RWPE1 (cell line): ENCODE data around the gene IP6K3.

Experiments used
- CTCF ChIA-PET: fragments of 350-600 bp; sonication (Branson Sonifier 250); formaldehyde crosslinking; extraction: SDS; loops from one replicate; lab custom pipeline; 2021; lab: Yijun Ruan, JAX
- POLR2A ChIA-PET: fragments of 400-600 bp; formaldehyde crosslinking; extraction: SDS; loops from one replicate; lab custom pipeline; 2020; ENCODE audit warnings: antibody characterized with exemption; ENCODE audit not compliant: low non-redundant PET; lab: Yijun Ruan, JAX
- DNase-seq: peaks from one replicate; pipeline ENCODE4 v3.0.0; 2012; ENCODE audit warnings: low spot score
- H3K27ac ChIP-seq: fragments of 450-650 bp; 2 replicates; pipeline ENCODE4 v1.5.1; 2017
- TF ChIP-seq, protein P1 (sequence below): fragments of 450-650 bp; conservative IDR thresholded peaks from 2 replicates; pipeline ENCODE4 v1.5.1; 2017; ENCODE audit warnings: low read depth, mild to moderate bottlenecking

The IP6K3 gene

DNA sequence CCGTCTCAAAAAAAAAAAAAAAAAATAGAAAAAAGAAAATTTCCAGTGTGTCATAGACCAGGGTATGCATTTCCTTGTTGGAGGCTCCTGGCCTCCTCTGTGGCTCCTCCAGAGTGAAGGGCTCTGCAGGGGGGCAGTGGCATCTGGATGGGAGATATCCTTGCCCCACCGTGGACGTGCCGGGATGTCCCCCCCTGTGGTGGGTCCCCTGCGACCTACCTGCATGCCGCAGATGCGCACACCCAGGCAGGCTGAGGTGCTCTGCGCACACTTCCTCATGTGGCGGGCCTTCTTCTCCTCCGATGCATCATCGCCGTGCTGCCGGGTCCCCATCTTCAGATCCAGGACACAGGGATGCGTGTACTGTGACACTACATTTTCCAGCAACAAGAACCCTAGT lies 21.5 kb downstream of the IP6K3 start:
- no peak for DNase-seq
- no peak overlapping the region for H3K27ac ChIP-seq
- CTCF ChIA-PET: interaction anchor here (0.7 kb wide), 1 partner anchor 19 kb away, joined by 7 read pairs; no protein-coding TSS in a partner anchor
- TF ChIP-seq, protein P1, sequence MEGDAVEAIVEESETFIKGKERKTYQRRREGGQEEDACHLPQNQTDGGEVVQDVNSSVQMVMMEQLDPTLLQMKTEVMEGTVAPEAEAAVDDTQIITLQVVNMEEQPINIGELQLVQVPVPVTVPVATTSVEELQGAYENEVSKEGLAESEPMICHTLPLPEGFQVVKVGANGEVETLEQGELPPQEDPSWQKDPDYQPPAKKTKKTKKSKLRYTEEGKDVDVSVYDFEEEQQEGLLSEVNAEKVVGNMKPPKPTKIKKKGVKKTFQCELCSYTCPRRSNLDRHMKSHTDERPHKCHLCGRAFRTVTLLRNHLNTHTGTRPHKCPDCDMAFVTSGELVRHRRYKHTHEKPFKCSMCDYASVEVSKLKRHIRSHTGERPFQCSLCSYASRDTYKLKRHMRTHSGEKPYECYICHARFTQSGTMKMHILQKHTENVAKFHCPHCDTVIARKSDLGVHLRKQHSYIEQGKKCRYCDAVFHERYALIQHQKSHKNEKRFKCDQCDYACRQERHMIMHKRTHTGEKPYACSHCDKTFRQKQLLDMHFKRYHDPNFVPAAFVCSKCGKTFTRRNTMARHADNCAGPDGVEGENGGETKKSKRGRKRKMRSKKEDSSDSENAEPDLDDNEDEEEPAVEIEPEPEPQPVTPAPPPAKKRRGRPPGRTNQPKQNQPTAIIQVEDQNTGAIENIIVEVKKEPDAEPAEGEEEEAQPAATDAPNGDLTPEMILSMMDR: no peak
- POLR2A ChIA-PET: no interaction called here

DNA sequence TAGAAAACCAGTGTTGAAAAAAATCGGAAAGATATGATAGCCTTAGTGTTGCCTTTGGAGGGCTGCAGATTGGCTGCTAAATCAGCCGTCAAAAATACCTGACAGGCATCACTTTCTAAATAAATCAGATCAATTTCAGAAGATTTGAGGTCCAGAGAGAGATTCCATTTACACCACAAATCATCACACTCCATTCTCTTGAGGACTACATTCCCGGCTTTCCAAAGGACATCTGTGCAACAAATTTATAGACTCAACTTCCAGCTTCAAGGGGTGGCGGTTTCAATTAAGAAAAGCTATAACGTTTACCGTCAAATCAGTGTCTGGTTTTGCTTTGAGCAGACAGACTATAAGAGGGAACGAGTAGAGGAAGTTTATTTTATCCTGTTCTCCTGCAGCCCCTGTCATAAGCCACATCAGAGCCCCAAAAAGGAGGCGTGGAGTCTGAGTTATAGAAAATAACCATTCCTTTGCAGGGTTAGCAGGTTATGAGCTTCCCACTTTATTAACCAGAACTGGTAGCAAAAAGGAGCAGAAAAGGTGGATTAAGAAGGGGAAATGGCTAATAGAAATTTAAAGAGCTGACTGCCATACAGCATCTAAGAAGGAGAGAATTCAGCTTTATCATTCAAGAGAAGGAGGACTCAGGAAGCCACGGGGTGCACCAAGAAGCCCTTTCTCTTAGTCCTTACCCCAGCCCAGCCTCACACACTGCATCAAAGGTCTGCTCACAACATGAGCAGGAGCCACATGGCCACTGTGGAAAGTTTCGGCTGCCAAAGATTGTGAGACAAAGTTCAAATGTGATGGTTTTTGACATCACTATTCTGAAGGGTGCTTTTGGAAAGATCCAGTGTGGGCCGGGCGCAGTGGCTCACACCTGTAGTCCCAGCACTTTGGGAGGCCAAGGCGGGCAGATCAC lies 22.3 kb downstream of the IP6K3 start:
- ChIA-PET POLR2A (no interaction called here), CTCF (interaction anchor here (0.7 to 0.8 kb wide), 2 partner anchors 20 kb away, joined by 3 to 7 read pairs; no protein-coding TSS in a partner anchor)
- H3K27ac ChIP-seq: no peak overlapping the region
- TF ChIP-seq, protein P1: no peak
- no peak for DNase-seq

DNA sequence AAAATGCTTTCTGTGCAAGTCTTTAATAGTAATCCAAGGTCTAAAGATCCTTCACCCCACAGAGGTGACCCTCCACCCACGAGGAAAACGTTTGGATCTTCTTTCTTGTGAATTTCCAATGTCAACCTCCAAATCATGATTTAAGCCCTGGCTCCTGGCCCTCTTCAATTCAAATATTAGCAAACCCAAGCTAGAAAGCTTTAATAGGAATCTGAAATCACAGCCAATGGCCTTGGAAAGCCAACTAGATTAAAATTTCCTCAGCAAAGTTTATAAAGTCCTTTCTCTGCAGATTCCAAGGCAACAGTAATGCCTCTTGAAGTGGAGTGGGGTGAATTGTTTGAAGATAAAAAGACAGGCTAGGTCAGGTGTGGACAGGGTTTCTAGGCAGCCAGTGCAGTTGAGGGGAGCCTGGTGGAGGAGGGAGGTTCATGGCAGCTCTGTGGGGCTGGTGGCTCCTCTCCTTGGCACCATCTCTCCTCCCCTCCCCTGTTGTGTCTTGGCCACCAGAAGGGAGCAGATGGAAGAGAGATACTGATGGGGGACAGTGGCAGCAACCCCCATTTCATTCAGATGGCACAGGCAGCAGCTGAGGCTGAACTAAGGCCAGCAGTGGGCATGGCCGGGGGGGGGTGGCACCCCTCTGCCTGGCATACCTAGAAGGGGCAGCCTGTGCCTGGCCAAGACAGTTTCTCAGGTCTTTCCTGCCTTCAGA lies 23.2 kb downstream of the IP6K3 start:
- no peak overlapping the region for H3K27ac ChIP-seq
- CTCF ChIA-PET: interaction anchor here (0.6 to 0.8 kb wide), 3 partner anchors 21 to 1676 kb away, joined by 3 to 5 read pairs (median 3); no protein-coding TSS in a partner anchor
- POLR2A ChIA-PET: no interaction called here
- no peak for DNase-seq
- TF ChIP-seq, protein P1: no peak

DNA sequence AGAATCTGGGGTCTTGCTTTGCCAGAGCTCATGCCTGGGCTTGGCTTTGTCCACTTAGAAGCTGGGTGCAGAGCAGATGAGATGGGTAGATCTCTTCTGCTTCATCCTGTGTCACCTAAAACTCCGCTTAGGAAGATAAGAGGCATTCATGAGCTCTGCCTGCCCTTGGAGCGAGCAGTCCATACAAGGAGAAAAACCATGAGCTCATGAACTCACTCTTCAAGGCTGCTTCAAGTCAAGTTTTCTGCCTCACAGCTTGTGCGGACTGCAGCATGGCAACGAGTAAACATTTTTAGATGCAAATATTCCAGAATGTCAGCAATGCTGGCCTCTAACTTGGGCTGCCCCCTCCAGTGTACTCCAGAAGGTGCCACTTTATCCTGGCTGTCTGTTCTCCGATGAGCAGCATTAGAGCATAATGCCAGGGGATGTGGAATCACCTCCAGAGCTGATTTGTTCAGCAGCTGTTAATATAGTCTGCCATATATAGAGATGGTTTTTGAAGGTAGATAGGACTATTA lies 24.5 kb downstream of the IP6K3 start:
- no peak overlapping the region for H3K27ac ChIP-seq
- DNase-seq: no peak
- TF ChIP-seq, protein P1: no peak
- CTCF ChIA-PET: interaction anchor here (0.5 to 1.1 kb wide), 2 partner anchors 22 to 132 kb away, joined by 4 to 5 read pairs; no protein-coding TSS in a partner anchor
- POLR2A ChIA-PET: interaction anchor here (0.6 kb wide), 1 partner anchor 974 kb away, joined by 9 read pairs; no protein-coding TSS in a partner anchor

DNA sequence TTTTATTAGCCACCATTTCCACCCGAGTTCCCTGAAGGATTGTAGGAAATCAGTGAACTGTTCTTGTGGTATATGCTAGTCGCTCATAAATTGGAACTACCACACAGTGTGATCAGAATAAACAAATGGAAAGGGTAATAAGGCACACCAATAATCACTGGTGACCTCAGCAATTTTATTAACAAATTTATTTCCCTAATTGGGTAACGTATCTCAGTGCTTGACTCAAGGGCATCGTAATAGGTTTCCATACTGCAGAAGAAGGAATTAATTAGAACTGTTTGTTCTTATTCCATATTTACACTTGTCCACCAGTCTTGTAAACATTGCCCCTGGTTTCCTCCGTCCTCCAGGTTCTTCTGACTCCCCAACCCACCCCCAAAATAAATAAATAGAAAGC lies 25.2 kb downstream of the IP6K3 start:
- no peak overlapping the region for H3K27ac ChIP-seq
- CTCF ChIA-PET: interaction anchor here (1.1 kb wide), 1 partner anchor 22 kb away, joined by 4 read pairs; no protein-coding TSS in a partner anchor
- no peak for DNase-seq
- TF ChIP-seq, protein P1: no peak
- POLR2A ChIA-PET: no interaction called here

DNA sequence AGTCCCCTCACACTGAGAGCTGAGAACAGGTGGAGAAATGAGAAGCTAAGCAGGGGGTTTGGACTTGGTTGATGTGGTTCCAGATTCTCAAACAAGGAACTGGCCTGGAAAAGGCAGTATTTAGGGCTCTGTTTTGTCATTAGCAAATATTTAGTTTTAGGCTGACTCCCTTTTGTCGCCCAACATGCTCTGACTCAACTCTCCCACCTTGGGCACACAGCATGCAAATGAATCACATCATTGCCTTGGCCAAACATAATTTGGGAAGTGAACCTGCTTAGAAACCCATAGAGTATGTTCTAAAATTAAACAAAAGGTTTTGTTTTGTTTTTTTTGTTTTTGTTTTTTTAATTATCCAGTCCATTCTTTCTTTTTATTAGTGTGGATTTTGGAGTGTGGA lies 25.7 kb downstream of the IP6K3 start:
- CTCF ChIA-PET: interaction anchor here (0.8 kb wide), 1 partner anchor 434 kb away, joined by 3 read pairs; no protein-coding TSS in a partner anchor
- TF ChIP-seq, protein P1: no peak
- no peak for DNase-seq
- POLR2A ChIA-PET: no interaction called here
- H3K27ac ChIP-seq: no peak overlapping the region
